ENCODE results near the gene DPH6.
"Not testable (repeated sequence)": the region's sequence is repeated elsewhere in the genome, so short reads cannot be mapped to it uniquely, and the experiment has no call there.

DPH6 gene

DNA sequence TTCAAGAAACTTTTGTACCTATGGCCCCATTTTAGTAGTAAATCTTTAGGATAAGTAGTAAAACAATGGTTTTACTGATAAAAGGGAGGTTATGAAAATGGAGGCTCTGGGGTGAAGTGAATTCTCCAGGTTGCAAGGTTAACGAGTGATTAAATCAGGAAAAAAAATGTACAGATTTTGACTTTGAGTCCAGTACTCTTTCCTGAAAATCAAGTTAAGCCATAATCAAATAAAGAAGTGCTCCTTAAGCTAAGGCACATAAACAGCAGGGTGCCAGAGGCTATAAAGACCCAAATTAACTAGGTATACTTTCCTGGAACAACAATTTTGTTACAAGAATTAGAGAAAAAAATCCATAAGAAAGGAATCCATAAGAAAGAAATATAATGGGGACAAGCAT lies 114.7 kb downstream of the DPH6 start:
- DNase-seq: no peak

DNA sequence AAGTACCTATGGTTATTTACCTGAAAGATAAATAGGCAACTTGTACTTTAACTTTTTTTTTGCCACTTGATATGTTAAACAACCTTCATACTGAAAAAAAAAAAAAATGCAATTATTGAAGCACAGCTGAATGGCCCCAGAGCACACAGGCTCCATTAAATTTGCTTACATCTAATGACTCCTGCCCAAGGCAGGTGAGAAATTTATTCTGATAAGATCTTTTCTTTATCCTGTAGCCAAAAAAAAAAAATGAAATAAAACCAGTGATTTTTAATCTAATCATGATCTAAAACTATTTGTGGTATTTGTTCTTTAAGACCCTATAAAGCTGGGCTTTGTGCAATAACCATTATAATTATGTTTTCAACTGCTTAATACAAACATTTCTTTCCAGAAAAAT lies 115.7 kb downstream of the DPH6 start:
- DNase-seq: no peak

DNA sequence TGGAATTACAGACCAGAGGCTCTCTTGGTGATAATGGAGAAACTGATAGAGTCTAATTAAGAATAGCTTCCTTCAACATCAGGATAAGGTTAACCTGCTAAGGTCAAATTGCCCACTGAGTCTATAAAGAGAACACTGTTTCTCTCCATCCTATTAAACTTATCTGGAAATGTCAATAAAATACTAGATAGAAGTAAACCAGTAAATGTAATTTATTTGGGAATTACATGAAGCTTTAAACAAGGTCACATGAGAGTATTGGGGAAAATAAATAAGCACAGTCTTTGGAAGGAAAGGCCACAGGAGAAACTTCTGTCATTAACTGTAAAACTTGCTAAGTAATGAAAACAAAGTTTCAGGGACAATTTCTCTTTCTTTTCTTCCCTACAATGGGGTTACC lies 118.5 kb downstream of the DPH6 start:
- DNase-seq: no peak

GRCh38 chr15:35427091-35427490 lies 118.9 kb downstream of the DPH6 start:
- no peak for DNase-seq

DNA sequence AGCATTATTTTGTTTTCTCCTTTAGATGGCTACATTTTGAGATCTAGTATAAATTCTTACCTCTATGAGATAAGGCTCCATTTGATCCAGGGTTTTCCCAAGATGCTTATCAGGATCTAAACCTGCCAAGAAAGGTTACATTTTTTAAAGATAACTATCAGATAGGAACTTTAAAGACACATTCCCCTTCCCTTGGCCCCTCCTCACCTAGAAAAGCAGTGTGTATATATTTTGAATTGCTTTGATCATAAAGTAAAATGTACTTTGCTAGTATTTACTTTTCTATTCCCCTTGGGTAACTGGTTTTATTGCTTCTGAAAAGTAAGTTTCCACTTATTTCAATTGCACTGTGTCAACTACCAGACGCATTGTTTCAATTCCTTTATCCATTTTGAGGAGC lies 135.2 kb downstream of the DPH6 start:
- no peak for DNase-seq

DNA sequence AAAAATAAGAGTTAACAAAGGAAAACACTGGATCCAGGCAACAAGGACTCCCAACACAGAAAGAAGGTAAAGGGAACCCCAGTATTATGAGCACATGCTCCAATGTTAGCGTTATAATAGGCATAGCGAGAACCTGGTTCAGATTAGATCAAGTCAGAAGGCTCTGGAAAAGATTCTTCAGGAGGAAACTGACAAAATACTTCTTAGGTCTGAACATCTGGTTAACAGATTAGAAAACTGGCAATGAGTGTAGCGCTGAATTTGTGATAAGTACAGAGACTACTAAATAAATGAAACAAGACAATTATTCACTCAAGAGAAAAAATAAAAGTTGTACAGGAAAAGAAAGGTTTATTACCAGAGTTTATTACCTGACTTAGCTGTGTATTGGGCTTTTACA lies 146.1 kb downstream of the DPH6 start:
- no peak for DNase-seq

- DNase-seq: no peak
Measured at GRCh38 chr15:35397027-35397426, 148.9 kb downstream of the DPH6 start.

- DNase-seq: no peak
Measured at GRCh38 chr15:35394416-35394815, 151.5 kb downstream of the DPH6 start.

DNA sequence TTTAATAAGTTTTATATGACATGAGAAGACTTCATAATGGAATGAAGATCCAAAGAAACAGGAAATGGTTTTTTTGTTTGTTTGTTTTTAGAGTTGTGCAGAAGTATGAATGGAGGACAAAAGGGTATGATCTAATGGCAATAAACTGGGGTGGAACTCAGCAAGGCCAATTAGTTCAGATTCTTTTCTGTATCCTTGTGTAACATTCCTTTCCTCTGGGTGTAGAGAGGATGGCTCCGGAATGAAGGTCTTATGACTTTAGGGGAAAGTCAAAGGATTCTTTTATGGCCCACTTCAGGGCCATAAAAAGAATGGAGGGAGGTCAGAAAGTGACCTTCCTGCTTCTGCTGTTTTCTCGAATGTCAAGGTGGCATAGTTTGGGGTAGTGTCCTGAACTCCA lies 152.6 kb downstream of the DPH6 start:
- DNase-seq: no peak

DNA sequence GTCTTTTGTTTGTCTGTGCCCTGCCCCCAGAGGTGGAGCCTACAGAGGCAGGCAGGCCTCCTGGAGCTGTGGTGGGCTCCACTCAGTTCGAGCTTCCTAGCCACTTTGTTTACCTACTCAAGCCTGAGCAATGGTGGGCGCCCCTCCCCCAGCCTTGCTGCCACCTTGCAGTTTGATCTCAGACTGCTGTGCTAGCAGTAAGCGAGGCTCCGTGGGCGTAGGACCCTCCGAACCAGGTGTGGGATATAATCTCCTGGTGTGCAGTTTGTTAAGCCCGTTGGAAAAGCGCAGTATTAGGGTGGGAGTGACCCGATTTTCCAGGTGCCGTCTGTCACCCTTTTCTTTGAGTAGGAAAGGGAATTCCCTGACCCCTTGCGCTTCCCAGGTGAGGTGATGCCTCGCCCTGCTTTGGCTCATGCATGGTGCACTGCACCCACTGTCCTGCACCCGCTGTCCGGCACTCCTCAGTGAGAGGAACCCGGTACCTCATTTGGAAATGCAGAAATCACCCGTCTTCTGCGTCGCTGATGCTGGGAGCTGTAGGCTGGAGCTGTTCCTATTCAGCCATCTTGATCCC lies 154.5 kb downstream of the DPH6 start:
- DNase-seq: not testable (repeated sequence)

DNA sequence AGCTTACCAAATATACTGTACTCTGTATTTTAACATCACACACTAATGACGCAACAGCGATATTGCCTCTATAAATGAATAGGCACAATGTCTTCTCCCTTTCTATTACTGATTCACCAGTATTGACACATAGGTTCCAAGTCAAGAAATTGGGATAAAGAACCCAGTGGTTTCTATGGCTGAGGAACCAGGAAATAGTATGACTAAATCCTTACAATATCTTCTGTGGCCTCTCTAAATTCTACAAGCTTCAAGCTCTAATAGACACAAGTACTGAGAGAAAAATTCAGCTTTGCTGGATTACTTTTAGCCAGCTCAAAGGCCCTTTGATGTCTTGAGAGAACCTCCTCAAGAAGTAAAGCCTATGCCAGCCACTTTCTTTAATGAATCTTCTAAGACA lies 162.5 kb downstream of the DPH6 start:
- DNase-seq: no peak

GRCh38 chr15:35381328-35381727 lies 164.6 kb downstream of the DPH6 start:
- no peak for DNase-seq

- peak in 1 of 5 experiments; percentile 32 for DNase-seq
Measured at GRCh38 chr15:35379972-35380371, 166.0 kb downstream of the DPH6 start.

- not testable (repeated sequence) for DNase-seq
Measured at GRCh38 chr15:35378454-35378853, 167.5 kb downstream of the DPH6 start.

DNA sequence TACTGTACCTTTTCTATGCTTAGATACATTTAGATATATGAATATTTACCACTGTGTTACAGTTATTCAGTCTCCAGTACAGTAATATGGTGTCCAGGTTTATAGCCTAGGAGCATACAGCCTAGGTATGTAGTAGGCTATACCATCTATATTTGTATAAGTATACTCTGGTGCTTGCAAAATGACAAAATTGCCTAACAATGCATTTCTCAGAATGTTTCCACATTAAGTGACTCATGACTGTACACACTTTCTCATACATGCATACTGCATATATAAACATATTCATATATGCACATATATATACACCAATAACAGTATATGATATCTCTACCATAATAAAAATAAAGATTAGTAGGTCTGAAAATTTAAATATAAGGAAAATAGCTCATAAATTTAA lies 169.3 kb downstream of the DPH6 start:
- no peak for DNase-seq

- DNase-seq: no peak
Measured at GRCh38 chr15:35374661-35375060, 171.3 kb downstream of the DPH6 start.

DNA sequence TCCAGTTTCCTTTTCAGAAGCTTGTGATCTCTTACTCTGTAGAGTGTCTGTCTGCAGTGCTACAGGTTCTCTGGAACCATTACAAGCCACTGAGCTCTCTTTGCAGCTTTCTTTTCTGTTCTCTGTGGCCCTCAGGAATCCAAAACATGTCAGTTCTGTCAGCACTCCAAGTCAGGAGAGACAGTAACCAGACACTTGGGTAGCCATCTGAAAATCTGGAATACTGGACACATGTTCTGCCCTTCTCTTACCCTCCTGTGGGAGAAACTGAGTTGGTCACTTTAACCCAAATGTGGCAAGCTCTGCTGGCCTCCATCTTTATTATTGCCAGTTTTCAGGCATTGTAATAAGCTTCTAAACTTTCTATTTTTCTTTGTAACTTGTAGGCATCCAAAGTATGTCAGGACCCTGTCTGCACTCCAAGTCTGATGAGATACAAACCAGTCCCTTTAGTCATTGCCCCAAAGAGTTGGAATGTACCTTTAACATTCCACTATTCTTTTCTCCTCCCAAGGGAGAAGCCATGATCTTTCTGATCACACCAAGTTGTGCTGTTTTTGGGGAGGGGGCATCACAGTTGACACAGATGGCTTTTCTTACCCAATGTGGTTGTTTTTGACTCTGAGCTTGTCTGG lies 183.7 kb downstream of the DPH6 start:
- DNase-seq: no peak

- no peak for DNase-seq
Measured at GRCh38 chr15:35358824-35359223, 187.1 kb downstream of the DPH6 start.

DNA sequence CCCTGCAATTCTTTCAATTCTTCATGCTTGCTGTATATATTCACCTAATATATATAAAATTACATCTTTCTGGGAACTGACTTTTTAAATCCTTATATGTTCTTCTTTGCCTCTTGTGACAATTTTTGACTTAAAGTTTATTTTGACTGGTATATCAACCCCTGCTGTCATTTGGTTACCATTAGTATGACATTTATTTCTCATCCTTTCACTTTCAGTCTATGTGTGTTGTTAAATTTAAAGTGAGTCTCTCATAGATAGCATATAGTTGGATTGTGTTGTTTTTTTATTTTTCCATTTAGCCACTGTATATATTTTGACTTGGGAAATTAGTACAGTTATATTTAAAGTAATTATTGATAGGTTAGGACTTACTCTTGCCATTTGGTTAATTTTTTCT lies 194.9 kb downstream of the DPH6 start:
- no peak for DNase-seq

- no peak for DNase-seq
Measured at GRCh38 chr15:35349916-35350315, 196.0 kb downstream of the DPH6 start.

DNA sequence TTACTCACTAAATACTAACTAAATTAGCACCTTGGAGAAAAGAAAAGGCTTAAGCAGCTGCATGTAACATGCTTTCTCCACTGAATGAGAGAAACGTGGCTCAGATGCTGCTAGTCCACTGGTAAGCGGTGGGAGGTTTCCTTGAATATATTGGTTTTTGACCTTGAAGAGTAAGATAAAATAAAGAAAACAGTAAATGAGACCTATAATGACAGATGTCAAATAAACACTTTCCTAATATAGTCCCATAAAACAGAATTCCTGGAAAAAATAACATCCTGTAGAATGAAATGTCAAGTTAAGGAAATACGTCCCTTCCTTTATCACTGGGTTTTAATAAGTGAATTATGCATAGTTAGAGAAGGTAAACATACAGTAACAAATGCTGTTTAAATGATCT lies 215.0 kb downstream of the DPH6 start:
- DNase-seq: no peak

DNA sequence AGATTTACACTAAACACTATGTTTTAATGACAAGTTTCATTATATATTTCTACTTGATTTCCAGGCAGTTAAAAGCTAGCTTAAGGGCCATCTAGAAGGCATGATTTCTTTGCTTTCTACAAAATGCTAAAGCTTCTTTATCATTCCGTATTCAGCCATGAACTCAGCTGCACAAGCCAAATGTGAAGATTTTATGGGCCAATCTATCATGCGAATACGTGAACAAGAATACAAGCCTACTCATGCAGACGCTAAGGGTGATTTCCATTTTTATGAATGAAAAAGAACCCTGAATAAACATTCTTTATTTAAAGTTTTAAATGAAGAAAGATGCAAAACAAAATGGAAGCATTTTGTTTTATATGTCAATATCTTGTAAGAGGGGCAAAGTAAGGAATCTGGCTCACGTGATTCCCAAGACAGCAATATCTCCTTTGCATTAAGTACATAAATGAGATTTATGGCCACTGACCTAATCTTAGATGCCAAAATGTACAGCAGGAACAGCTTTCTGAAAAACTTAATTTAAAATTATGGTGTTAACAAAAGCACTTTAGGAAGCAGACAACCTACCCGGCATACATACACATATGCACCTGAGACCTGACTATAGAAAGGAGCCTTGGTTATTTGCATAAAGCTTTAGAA lies 215.8 kb downstream of the DPH6 start:
- DNase-seq: no peak

GRCh38 chr15:35329521-35329961 lies 216.4 kb downstream of the DPH6 start:
- DNase-seq: no peak

- not testable (repeated sequence) for DNase-seq
Measured at GRCh38 chr15:35328836-35329235, 217.1 kb downstream of the DPH6 start.

GRCh38 chr15:35327789-35328188 lies 218.2 kb downstream of the DPH6 start:
- DNase-seq: no peak
